GM21576 (cell line): ENCODE results near the gene IFI44.

Experiments used
- ATAC-seq: cut with Tn5 transposase; IDR thresholded peaks from one replicate; pipeline ENCODE4 v1.9.1; 2021; ENCODE audit warnings: mild to moderate bottlenecking, moderate library complexity; ENCODE audit not compliant: unreplicated experiment

Gene IFI44

GRCh38 chr1:78699813-78700212, 50.2 kb downstream of the IFI44 start:
- ATAC-seq, result no peak

GRCh38 chr1:78702426-78702825, 52.8 kb downstream of the IFI44 start:
- no peak for ATAC-seq

GRCh38 chr1:78703806-78704205, 54.2 kb downstream of the IFI44 start:
- no peak for ATAC-seq

- ATAC-seq, result no peak
These were observed 62.9 kb downstream of the IFI44 start for GRCh38 chr1:78712467-78713051.

- ATAC-seq, result no peak
These were observed 63.7 kb downstream of the IFI44 start for GRCh38 chr1:78713297-78713696.
